ENCODE results near the gene SPATA21. TPM values are rescaled to one million over a fixed set of nuclear protein-coding genes. Genes with fewer than 3 reads are reported as not detected.
"Not testable (repeated sequence)": the region's sequence is repeated elsewhere in the genome, so short reads cannot be mapped to it uniquely, and the experiment has no call there.

Gene SPATA21
- total and polyA plus RNA-seq, 2 experiments from 2014 or later: 2.6 TPM; not detected in 1

GRCh38 chr1:16478091-16478490, 40.9 kb upstream of the SPATA21 start:
- no peak overlapping the region for H2AFZ ChIP-seq
- no peak overlapping the region for H3K4me2 ChIP-seq
- peaks cover 28% of the 10 kb centered on the region; the same call in 2 of the 3 replicates for H3K36me3 Mint-ChIP-seq (ENCODE audit: low read depth)
- H3K27me3 Mint-ChIP-seq (ENCODE audit: insufficient read depth, low read depth, poor library complexity): peaks cover 5% of the 10 kb centered on the region
- H4K20me1 ChIP-seq (replicated peaks; ENCODE audit: insufficient read depth): no peaks in the 10 kb centered on the region
- H3K36me3 ChIP-seq (ENCODE audit: insufficient read depth): peaks cover 9% of the 10 kb centered on the region; the same call in 1 of the 2 replicates
- no peaks in the 10 kb centered on the region for H3K9me2 ChIP-seq (ENCODE audit: insufficient read depth)
- no peaks in the 10 kb centered on the region for H3K79me2 ChIP-seq (replicated peaks; ENCODE audit: insufficient read depth)
- H3K27ac Mint-ChIP-seq: no peak overlapping the region
- no peaks in the 10 kb centered on the region; the same call in 2 of the 3 replicates for H3K4me1 Mint-ChIP-seq
- no peaks in the 10 kb centered on the region for H3F3A ChIP-seq (replicated peaks; ENCODE audit: low read depth)
- no peak for DNase-seq (ENCODE audit: low spot score)
- H3K4me1 ChIP-seq (ENCODE audit: insufficient read depth): no peaks in the 10 kb centered on the region
- no peak for TF ChIP-seq ZNF462 (CRISPR knock-in tag; IDR thresholded peaks at IDR 0.05)
- no peak for TF ChIP-seq NANOG (IDR thresholded peaks at IDR 0.05; ENCODE audit: borderline replicate concordance)
- TF ChIP-seq POLR2AphosphoS5 (IDR thresholded peaks at IDR 0.05; ENCODE audit: low read depth): no peak
- TF ChIP-seq EZH2phosphoT487 (IDR thresholded peaks at IDR 0.05; ENCODE audit: unreplicated experiment): no peak
- no peak for TF ChIP-seq STAT1 (IDR thresholded peaks at IDR 0.05; ENCODE audit: unreplicated experiment)
- TF ChIP-seq, protein P1, sequence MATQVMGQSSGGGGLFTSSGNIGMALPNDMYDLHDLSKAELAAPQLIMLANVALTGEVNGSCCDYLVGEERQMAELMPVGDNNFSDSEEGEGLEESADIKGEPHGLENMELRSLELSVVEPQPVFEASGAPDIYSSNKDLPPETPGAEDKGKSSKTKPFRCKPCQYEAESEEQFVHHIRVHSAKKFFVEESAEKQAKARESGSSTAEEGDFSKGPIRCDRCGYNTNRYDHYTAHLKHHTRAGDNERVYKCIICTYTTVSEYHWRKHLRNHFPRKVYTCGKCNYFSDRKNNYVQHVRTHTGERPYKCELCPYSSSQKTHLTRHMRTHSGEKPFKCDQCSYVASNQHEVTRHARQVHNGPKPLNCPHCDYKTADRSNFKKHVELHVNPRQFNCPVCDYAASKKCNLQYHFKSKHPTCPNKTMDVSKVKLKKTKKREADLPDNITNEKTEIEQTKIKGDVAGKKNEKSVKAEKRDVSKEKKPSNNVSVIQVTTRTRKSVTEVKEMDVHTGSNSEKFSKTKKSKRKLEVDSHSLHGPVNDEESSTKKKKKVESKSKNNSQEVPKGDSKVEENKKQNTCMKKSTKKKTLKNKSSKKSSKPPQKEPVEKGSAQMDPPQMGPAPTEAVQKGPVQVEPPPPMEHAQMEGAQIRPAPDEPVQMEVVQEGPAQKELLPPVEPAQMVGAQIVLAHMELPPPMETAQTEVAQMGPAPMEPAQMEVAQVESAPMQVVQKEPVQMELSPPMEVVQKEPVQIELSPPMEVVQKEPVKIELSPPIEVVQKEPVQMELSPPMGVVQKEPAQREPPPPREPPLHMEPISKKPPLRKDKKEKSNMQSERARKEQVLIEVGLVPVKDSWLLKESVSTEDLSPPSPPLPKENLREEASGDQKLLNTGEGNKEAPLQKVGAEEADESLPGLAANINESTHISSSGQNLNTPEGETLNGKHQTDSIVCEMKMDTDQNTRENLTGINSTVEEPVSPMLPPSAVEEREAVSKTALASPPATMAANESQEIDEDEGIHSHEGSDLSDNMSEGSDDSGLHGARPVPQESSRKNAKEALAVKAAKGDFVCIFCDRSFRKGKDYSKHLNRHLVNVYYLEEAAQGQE (IDR thresholded peaks at IDR 0.05; ENCODE audit: unreplicated experiment): no peak
- no peak for TF ChIP-seq CREB1 (CRISPR knock-in tag; IDR thresholded peaks at IDR 0.05; ENCODE audit: low read depth)
- H3K4me3 ChIP-seq: no peak overlapping the region
- H3K27ac ChIP-seq (ENCODE audit: low read depth): no peak overlapping the region
- no peak overlapping the region for H3K4me3 Mint-ChIP-seq
- no peaks in the 10 kb centered on the region for H3K27me3 ChIP-seq (ENCODE audit: insufficient read depth)
- ATAC-seq: no peak
- no peaks in the 10 kb centered on the region for H3K9me3 Mint-ChIP-seq

GRCh38 chr1:16475771-16476770, 38.8 kb upstream of the SPATA21 start:
- H3K9me2 ChIP-seq (ENCODE audit: insufficient read depth); H3K4me1 ChIP-seq (ENCODE audit: insufficient read depth); H3K27ac ChIP-seq (ENCODE audit: low read depth); H3K27ac Mint-ChIP-seq; H3K79me2 ChIP-seq (replicated peaks; ENCODE audit: insufficient read depth); H3K27me3 ChIP-seq (ENCODE audit: insufficient read depth); H3K4me2 ChIP-seq; H3K36me3 ChIP-seq (ENCODE audit: insufficient read depth); H2AFZ ChIP-seq; H3K27me3 Mint-ChIP-seq (ENCODE audit: insufficient read depth, low read depth, poor library complexity); H4K20me1 ChIP-seq (replicated peaks; ENCODE audit: insufficient read depth); H3K4me3 Mint-ChIP-seq; H3F3A ChIP-seq (replicated peaks; ENCODE audit: low read depth); DNase-seq (ENCODE audit: low spot score); H3K4me3 ChIP-seq; H3K4me1 Mint-ChIP-seq; H3K9me3 Mint-ChIP-seq: not testable (repeated sequence)
- peak; percentile 23 for ATAC-seq
- peaks cover 18% of the 10 kb centered on the region; the same call in 2 of the 3 replicates for H3K36me3 Mint-ChIP-seq (ENCODE audit: low read depth)
